HCT116 (cell line): ENCODE measurements around the gene RGS11. TPM values are rescaled to one million over a fixed set of nuclear protein-coding genes. Genes with fewer than 3 reads are reported as not detected.

Experiments
- ATAC-seq: fragments of 200-7000 bp; cut with Tn5 transposase; 2 replicates; pipeline ENCODE4 v1.9.1; 2020; ENCODE audit warnings: mild to moderate bottlenecking, moderate library complexity
- BruUV-seq: library from RNA; stranded (reverse); fragments of 400-500 nt; replicated peaks from 2 replicates; lab custom pipeline; 2021; lab: Mats Ljungman, UMichigan
- CTCF ChIA-PET: fragments of 300-600 bp; sonication (Branson Sonifier 250); formaldehyde crosslinking; loops from one replicate; lab custom pipeline; 2021; ENCODE audit warnings: antibody characterized with exemption; lab: Charles Lee
- POLR2A ChIA-PET: fragments of 300-600, 350-600 bp; sonication (Branson Sonifier 250); formaldehyde crosslinking; loops from one replicate; lab custom pipeline; 2021; ENCODE audit warnings: antibody characterized with exemption; lab: Charles Lee
- RAD21 ChIA-PET, 2 experiments: fragments of 300-600 bp; sonication (Branson Sonifier 250); formaldehyde crosslinking; loops; one replicate each; lab custom pipeline; 2023; ENCODE audit warnings: low total read pairs in 2 of 2; ENCODE audit not compliant: uncharacterized antibody in 2 of 2, unreplicated experiment in 2 of 2, low non-redundant PET in 1 of 2; lab: Charles Lee
- DNase-seq: peaks from one replicate; pipeline ENCODE4 v3.0.0-alpha.2; 2010; ENCODE audit warnings: low read depth, low spot score
- H2AFZ ChIP-seq: fragments of 200-600 bp; shearing (Covaris generic), sonication (generic); 2 replicates; pipeline ENCODE4 v1.6.1; 2017; ENCODE audit warnings: low read depth, mixed run types, mixed read lengths, antibody characterized with exemption, low read length; ENCODE audit not compliant: poor library complexity, severe bottlenecking
- H3K27ac ChIP-seq: 2 replicates; pipeline ENCODE4 v1.5.1; 2012; ENCODE audit warnings: low read depth, low read length
- H3K27me3 ChIP-seq: fragments of 200-600 bp; sonication (generic); 2 replicates; pipeline ENCODE4 v1.6.1; 2016; ENCODE audit warnings: mixed run types, low read length, mixed read lengths; ENCODE audit not compliant: insufficient read depth
- H3K36me3 ChIP-seq, 2 experiments: fragments of 200-500 bp in 1 of 2; fragments of 200-600 bp in 1 of 2; sonication (Bioruptor generic) in 1 of 2; sonication (generic) in 1 of 2; 2 replicates each; pipeline versions ENCODE4 v1.5.1 to v1.6.1; 2014 to 2016; ENCODE audit warnings: low read length in 2 of 2, inconsistent platforms in 1 of 2, mixed read lengths in 1 of 2, mixed run types in 1 of 2; ENCODE audit not compliant: insufficient read depth in 2 of 2, control insufficient read depth in 1 of 2
- H3K4me1 ChIP-seq, 2 experiments: fragments of 200-600 bp in 1 of 2; sonication (generic) in 1 of 2; 2 replicates each; pipeline versions ENCODE4 v1.5.1 to v1.6.1; 2012 to 2017; ENCODE audit warnings: low read length in 2 of 2, inconsistent platforms in 1 of 2, mild to moderate bottlenecking in 1 of 2, mixed read lengths in 1 of 2, mixed run types in 1 of 2, moderate library complexity in 1 of 2; ENCODE audit not compliant: insufficient read depth in 2 of 2, control insufficient read depth in 1 of 2
- H3K4me2 ChIP-seq: fragments of 200-600 bp; sonication (generic); 2 replicates; pipeline ENCODE4 v1.6.1; 2017; ENCODE audit warnings: mixed run types, low read length, mixed read lengths
- H3K4me3 ChIP-seq, 2 experiments: fragments of 200-600 bp in 1 of 2; sonication (generic) in 1 of 2; replicated peaks in 1 of 2; 2 replicates each; pipeline ENCODE4 v1.5.1; 2011 to 2016; ENCODE audit warnings: low read length in 2 of 2, control low read depth in 1 of 2, low read depth in 1 of 2, mild to moderate bottlenecking in 1 of 2, mixed read lengths in 1 of 2, mixed run types in 1 of 2
- H3K79me2 ChIP-seq: fragments of 200-600 bp; sonication (generic); 2 replicates; pipeline ENCODE4 v1.6.1; 2017; ENCODE audit warnings: mild to moderate bottlenecking, mixed run types, low read length, moderate library complexity, mixed read lengths; ENCODE audit not compliant: insufficient read depth
- H3K9ac ChIP-seq: fragments of 200-600 bp; sonication (generic); 2 replicates; pipeline ENCODE4 v1.6.1; 2016; ENCODE audit warnings: low read length, mixed read lengths
- H3K9me2 ChIP-seq: fragments of 200-600 bp; sonication (generic), shearing (Covaris generic); 2 replicates; pipeline ENCODE4 v1.6.1; 2017; ENCODE audit warnings: mixed run types, mild to moderate bottlenecking, moderate library complexity; ENCODE audit not compliant: insufficient read depth
- H3K9me3 ChIP-seq, 2 experiments: fragments of 200-500 bp in 1 of 2; fragments of 200-600 bp in 1 of 2; sonication (Bioruptor generic) in 1 of 2; sonication (generic) in 1 of 2; 2 replicates each; pipeline ENCODE4 v1.6.1; 2014 to 2017; ENCODE audit warnings: low read length in 2 of 2, mixed read lengths in 2 of 2, inconsistent platforms in 1 of 2, low read depth in 1 of 2, mild to moderate bottlenecking in 1 of 2, mixed run types in 1 of 2, moderate library complexity in 1 of 2; ENCODE audit not compliant: control insufficient read depth in 1 of 2, insufficient read depth in 1 of 2
- H4K20me1 ChIP-seq: fragments of 200-600 bp; sonication (generic), shearing (Covaris generic); 2 replicates; pipeline ENCODE4 v1.6.1; 2017; ENCODE audit warnings: mixed run types, mild to moderate bottlenecking, moderate library complexity; ENCODE audit not compliant: insufficient read depth
- ATF3 ChIP-seq: IDR thresholded peaks from 2 replicates; pipeline ENCODE4 v1.6.1; 2012
- CBX3 ChIP-seq: IDR thresholded peaks from 2 replicates; pipeline ENCODE4 v1.6.1; 2012; ENCODE audit warnings: low read depth
- CEBPB ChIP-seq: IDR thresholded peaks from 2 replicates; pipeline ENCODE4 v1.6.1; 2012; ENCODE audit warnings: low read depth
- CTCF ChIP-seq, 3 experiments: fragments of 200-600 bp in 1 of 3; sonication (generic) in 1 of 3; IDR thresholded peaks in 2 of 3; conservative IDR thresholded peaks in 1 of 3; 2 replicates each; pipeline ENCODE4 v1.5.1; 2012 to 2017; ENCODE audit warnings: low read depth in 2 of 3, low read length in 2 of 3, antibody characterized with exemption in 1 of 3, borderline replicate concordance in 1 of 3, control low read depth in 1 of 3, mild to moderate bottlenecking in 1 of 3, mixed read lengths in 1 of 3, mixed run types in 1 of 3, moderate library complexity in 1 of 3; ENCODE audit not compliant: insufficient read depth in 1 of 3
- EGR1 ChIP-seq: IDR thresholded peaks from 2 replicates; pipeline ENCODE4 v1.6.1; 2012; ENCODE audit warnings: low read depth
- ELF1 ChIP-seq: IDR thresholded peaks from 2 replicates; pipeline ENCODE4 v1.6.1; 2012; ENCODE audit warnings: low read depth, borderline replicate concordance
- EZH2phosphoT487 ChIP-seq: fragments of 200-600 bp; IDR thresholded peaks from 2 replicates; pipeline ENCODE4 v1.6.1; 2018; ENCODE audit warnings: antibody characterized with exemption, borderline replicate concordance
- JUND ChIP-seq: IDR thresholded peaks from 2 replicates; pipeline ENCODE4 v1.6.1; 2012
- POLR2AphosphoS5 ChIP-seq: IDR thresholded peaks from 2 replicates; pipeline ENCODE4 v1.6.1; 2011; ENCODE audit warnings: mild to moderate bottlenecking, low read depth, low read length, moderate library complexity
- SIN3A ChIP-seq: IDR thresholded peaks from 2 replicates; pipeline ENCODE4 v1.6.1; 2012; ENCODE audit warnings: low read depth
- SP1 ChIP-seq: IDR thresholded peaks from 2 replicates; pipeline ENCODE4 v1.6.1; 2012; ENCODE audit warnings: low read depth
- SRF ChIP-seq: IDR thresholded peaks from 2 replicates; pipeline ENCODE4 v1.6.1; 2012; ENCODE audit warnings: low read depth
- ZFX ChIP-seq: fragments of 450-650 bp; IDR thresholded peaks from 2 replicates; pipeline ENCODE4 v1.6.1; 2017
- ZNF274 ChIP-seq: fragments of 200-500 bp; sonication (Bioruptor generic); IDR thresholded peaks from 2 replicates; pipeline ENCODE4 v1.6.1; 2014; ENCODE audit warnings: mild to moderate bottlenecking, low read depth, low read length, inconsistent platforms
- intact Hi-C: fragments of 100-400 bp; cut with micrococcal nuclease; formaldehyde crosslinking; loops from 2 replicates; pipeline ENCODE4 v1.10.0; 2022
- total RNA-seq: library from RNA; stranded (reverse); gene quantifications from one replicate; pipeline ENCODE4 v1.2.1, GENCODE V29; 2021; ENCODE audit not compliant: unreplicated experiment
- TF ChIP-seq, protein P1 (sequence below): IDR thresholded peaks from 2 replicates; pipeline ENCODE4 v1.6.1; 2012
- TF ChIP-seq, protein P2 (sequence below): IDR thresholded peaks from 2 replicates; pipeline ENCODE4 v1.6.1; 2012; ENCODE audit warnings: low read depth

Gene RGS11
- total RNA-seq, 1 experiment from 2014 or later = not detected

- Histone ChIP-seq H4K20me1 (no peaks in the 10 kb centered on the region), H3K27me3 (no peaks in the 10 kb centered on the region), H3K9me3 (no peaks in the 10 kb centered on the region), H3K4me3 (no peak overlapping the region), H3K36me3 (no peaks in the 10 kb centered on the region), H3K79me2 (no peaks in the 10 kb centered on the region), H3K9me2 (no peaks in the 10 kb centered on the region), H3K9ac (no peak overlapping the region), H3K4me1 (no peaks in the 10 kb centered on the region), H3K4me2 (no peak overlapping the region), H3K27ac (no peak overlapping the region), H2AFZ (no peak overlapping the region)
- no peak for DNase-seq
- CTCF ChIA-PET = no interaction called here
- POLR2A ChIA-PET = no interaction called here
- RAD21 ChIA-PET = no interaction called here
- BruUV-seq = no TSS peak
- TF ChIP-seq JUND (no peak), CEBPB (no peak), CBX3 (no peak), ZFX (no peak), CTCF (IDR thresholded peaks at IDR 0.05 in 2 of 3, conservative IDR thresholded peaks at IDR 0.05 in 1 of 3; ENCODE audit: borderline replicate concordance in 1 of 3, insufficient read depth in 1 of 3, low read depth in 2 of 3, low read length in 2 of 3) (no peak), SRF (no peak), ELF1 (no peak), POLR2AphosphoS5 (no peak), SIN3A (no peak), ATF3 (no peak), EGR1 (no peak), SP1 (no peak), ZNF274 (no peak), EZH2phosphoT487 (no peak)
- TF ChIP-seq, protein P1, sequence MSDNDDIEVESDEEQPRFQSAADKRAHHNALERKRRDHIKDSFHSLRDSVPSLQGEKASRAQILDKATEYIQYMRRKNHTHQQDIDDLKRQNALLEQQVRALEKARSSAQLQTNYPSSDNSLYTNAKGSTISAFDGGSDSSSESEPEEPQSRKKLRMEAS = no peak
- TF ChIP-seq, protein P2, sequence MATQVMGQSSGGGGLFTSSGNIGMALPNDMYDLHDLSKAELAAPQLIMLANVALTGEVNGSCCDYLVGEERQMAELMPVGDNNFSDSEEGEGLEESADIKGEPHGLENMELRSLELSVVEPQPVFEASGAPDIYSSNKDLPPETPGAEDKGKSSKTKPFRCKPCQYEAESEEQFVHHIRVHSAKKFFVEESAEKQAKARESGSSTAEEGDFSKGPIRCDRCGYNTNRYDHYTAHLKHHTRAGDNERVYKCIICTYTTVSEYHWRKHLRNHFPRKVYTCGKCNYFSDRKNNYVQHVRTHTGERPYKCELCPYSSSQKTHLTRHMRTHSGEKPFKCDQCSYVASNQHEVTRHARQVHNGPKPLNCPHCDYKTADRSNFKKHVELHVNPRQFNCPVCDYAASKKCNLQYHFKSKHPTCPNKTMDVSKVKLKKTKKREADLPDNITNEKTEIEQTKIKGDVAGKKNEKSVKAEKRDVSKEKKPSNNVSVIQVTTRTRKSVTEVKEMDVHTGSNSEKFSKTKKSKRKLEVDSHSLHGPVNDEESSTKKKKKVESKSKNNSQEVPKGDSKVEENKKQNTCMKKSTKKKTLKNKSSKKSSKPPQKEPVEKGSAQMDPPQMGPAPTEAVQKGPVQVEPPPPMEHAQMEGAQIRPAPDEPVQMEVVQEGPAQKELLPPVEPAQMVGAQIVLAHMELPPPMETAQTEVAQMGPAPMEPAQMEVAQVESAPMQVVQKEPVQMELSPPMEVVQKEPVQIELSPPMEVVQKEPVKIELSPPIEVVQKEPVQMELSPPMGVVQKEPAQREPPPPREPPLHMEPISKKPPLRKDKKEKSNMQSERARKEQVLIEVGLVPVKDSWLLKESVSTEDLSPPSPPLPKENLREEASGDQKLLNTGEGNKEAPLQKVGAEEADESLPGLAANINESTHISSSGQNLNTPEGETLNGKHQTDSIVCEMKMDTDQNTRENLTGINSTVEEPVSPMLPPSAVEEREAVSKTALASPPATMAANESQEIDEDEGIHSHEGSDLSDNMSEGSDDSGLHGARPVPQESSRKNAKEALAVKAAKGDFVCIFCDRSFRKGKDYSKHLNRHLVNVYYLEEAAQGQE = no peak
- intact Hi-C loops = no loop called here
- no peak for ATAC-seq
These were observed 6.0 kb upstream of the RGS11 start for GRCh38 chr16:281660-282255.
